HCT116 (cell line): ENCODE data around the gene SOX30. TPM values are rescaled to one million over a fixed set of nuclear protein-coding genes. Genes with fewer than 3 reads are reported as not detected.
"Not testable (repeated sequence)": the region's sequence is repeated elsewhere in the genome, so short reads cannot be mapped to it uniquely, and the experiment has no call there.

Source experiments
- ATAC-seq: fragments of 200-7000 bp; cut with Tn5 transposase; 2 replicates; pipeline ENCODE4 v1.9.1; 2020; ENCODE audit warnings: mild to moderate bottlenecking, moderate library complexity
- BruUV-seq: library from RNA; stranded (reverse); fragments of 400-500 nt; replicated peaks from 2 replicates; lab custom pipeline; 2021; lab: Mats Ljungman, UMichigan
- CTCF ChIA-PET: fragments of 300-600 bp; sonication (Branson Sonifier 250); formaldehyde crosslinking; loops from one replicate; lab custom pipeline; 2021; ENCODE audit warnings: antibody characterized with exemption; lab: Charles Lee
- POLR2A ChIA-PET: fragments of 300-600, 350-600 bp; sonication (Branson Sonifier 250); formaldehyde crosslinking; loops from one replicate; lab custom pipeline; 2021; ENCODE audit warnings: antibody characterized with exemption; lab: Charles Lee
- RAD21 ChIA-PET, 2 experiments: fragments of 300-600 bp; sonication (Branson Sonifier 250); formaldehyde crosslinking; loops; one replicate each; lab custom pipeline; 2023; ENCODE audit warnings: low total read pairs in 2 of 2; ENCODE audit not compliant: uncharacterized antibody in 2 of 2, unreplicated experiment in 2 of 2, low non-redundant PET in 1 of 2; lab: Charles Lee
- DNase-seq: peaks from one replicate; pipeline ENCODE4 v3.0.0-alpha.2; 2010; ENCODE audit warnings: low read depth, low spot score
- H2AFZ ChIP-seq: fragments of 200-600 bp; shearing (Covaris generic), sonication (generic); 2 replicates; pipeline ENCODE4 v1.6.1; 2017; ENCODE audit warnings: low read depth, mixed run types, mixed read lengths, antibody characterized with exemption, low read length; ENCODE audit not compliant: poor library complexity, severe bottlenecking
- H3K27ac ChIP-seq: 2 replicates; pipeline ENCODE4 v1.5.1; 2012; ENCODE audit warnings: low read depth, low read length
- H3K27me3 ChIP-seq: fragments of 200-600 bp; sonication (generic); 2 replicates; pipeline ENCODE4 v1.6.1; 2016; ENCODE audit warnings: mixed run types, low read length, mixed read lengths; ENCODE audit not compliant: insufficient read depth
- H3K36me3 ChIP-seq, 2 experiments: fragments of 200-500 bp in 1 of 2; fragments of 200-600 bp in 1 of 2; sonication (Bioruptor generic) in 1 of 2; sonication (generic) in 1 of 2; 2 replicates each; pipeline versions ENCODE4 v1.5.1 to v1.6.1; 2014 to 2016; ENCODE audit warnings: low read length in 2 of 2, inconsistent platforms in 1 of 2, mixed read lengths in 1 of 2, mixed run types in 1 of 2; ENCODE audit not compliant: insufficient read depth in 2 of 2, control insufficient read depth in 1 of 2
- H3K4me1 ChIP-seq, 2 experiments: fragments of 200-600 bp in 1 of 2; sonication (generic) in 1 of 2; 2 replicates each; pipeline versions ENCODE4 v1.5.1 to v1.6.1; 2012 to 2017; ENCODE audit warnings: low read length in 2 of 2, inconsistent platforms in 1 of 2, mild to moderate bottlenecking in 1 of 2, mixed read lengths in 1 of 2, mixed run types in 1 of 2, moderate library complexity in 1 of 2; ENCODE audit not compliant: insufficient read depth in 2 of 2, control insufficient read depth in 1 of 2
- H3K4me2 ChIP-seq: fragments of 200-600 bp; sonication (generic); 2 replicates; pipeline ENCODE4 v1.6.1; 2017; ENCODE audit warnings: mixed run types, low read length, mixed read lengths
- H3K4me3 ChIP-seq, 2 experiments: fragments of 200-600 bp in 1 of 2; sonication (generic) in 1 of 2; replicated peaks in 1 of 2; 2 replicates each; pipeline ENCODE4 v1.5.1; 2011 to 2016; ENCODE audit warnings: low read length in 2 of 2, control low read depth in 1 of 2, low read depth in 1 of 2, mild to moderate bottlenecking in 1 of 2, mixed read lengths in 1 of 2, mixed run types in 1 of 2
- H3K79me2 ChIP-seq: fragments of 200-600 bp; sonication (generic); 2 replicates; pipeline ENCODE4 v1.6.1; 2017; ENCODE audit warnings: mild to moderate bottlenecking, mixed run types, low read length, moderate library complexity, mixed read lengths; ENCODE audit not compliant: insufficient read depth
- H3K9ac ChIP-seq: fragments of 200-600 bp; sonication (generic); 2 replicates; pipeline ENCODE4 v1.6.1; 2016; ENCODE audit warnings: low read length, mixed read lengths
- H3K9me2 ChIP-seq: fragments of 200-600 bp; sonication (generic), shearing (Covaris generic); 2 replicates; pipeline ENCODE4 v1.6.1; 2017; ENCODE audit warnings: mixed run types, mild to moderate bottlenecking, moderate library complexity; ENCODE audit not compliant: insufficient read depth
- H3K9me3 ChIP-seq, 2 experiments: fragments of 200-500 bp in 1 of 2; fragments of 200-600 bp in 1 of 2; sonication (Bioruptor generic) in 1 of 2; sonication (generic) in 1 of 2; 2 replicates each; pipeline ENCODE4 v1.6.1; 2014 to 2017; ENCODE audit warnings: low read length in 2 of 2, mixed read lengths in 2 of 2, inconsistent platforms in 1 of 2, low read depth in 1 of 2, mild to moderate bottlenecking in 1 of 2, mixed run types in 1 of 2, moderate library complexity in 1 of 2; ENCODE audit not compliant: control insufficient read depth in 1 of 2, insufficient read depth in 1 of 2
- H4K20me1 ChIP-seq: fragments of 200-600 bp; sonication (generic), shearing (Covaris generic); 2 replicates; pipeline ENCODE4 v1.6.1; 2017; ENCODE audit warnings: mixed run types, mild to moderate bottlenecking, moderate library complexity; ENCODE audit not compliant: insufficient read depth
- ATF3 ChIP-seq: IDR thresholded peaks from 2 replicates; pipeline ENCODE4 v1.6.1; 2012
- CBX3 ChIP-seq: IDR thresholded peaks from 2 replicates; pipeline ENCODE4 v1.6.1; 2012; ENCODE audit warnings: low read depth
- CTCF ChIP-seq, 3 experiments: fragments of 200-600 bp in 1 of 3; sonication (generic) in 1 of 3; IDR thresholded peaks in 2 of 3; conservative IDR thresholded peaks in 1 of 3; 2 replicates each; pipeline ENCODE4 v1.5.1; 2012 to 2017; ENCODE audit warnings: low read depth in 2 of 3, low read length in 2 of 3, antibody characterized with exemption in 1 of 3, borderline replicate concordance in 1 of 3, control low read depth in 1 of 3, mild to moderate bottlenecking in 1 of 3, mixed read lengths in 1 of 3, mixed run types in 1 of 3, moderate library complexity in 1 of 3; ENCODE audit not compliant: insufficient read depth in 1 of 3
- EGR1 ChIP-seq: IDR thresholded peaks from 2 replicates; pipeline ENCODE4 v1.6.1; 2012; ENCODE audit warnings: low read depth
- EZH2phosphoT487 ChIP-seq: fragments of 200-600 bp; IDR thresholded peaks from 2 replicates; pipeline ENCODE4 v1.6.1; 2018; ENCODE audit warnings: antibody characterized with exemption, borderline replicate concordance
- FOSL1 ChIP-seq: IDR thresholded peaks from 2 replicates; pipeline ENCODE4 v1.6.1; 2012; ENCODE audit warnings: low read depth
- JUND ChIP-seq: IDR thresholded peaks from 2 replicates; pipeline ENCODE4 v1.6.1; 2012
- POLR2A ChIP-seq: IDR thresholded peaks from 2 replicates; pipeline ENCODE4 v1.7.0; 2011; ENCODE audit warnings: borderline replicate concordance; ENCODE audit not compliant: insufficient read depth, insufficient read length; ENCODE audit errors: extremely low read depth
- POLR2AphosphoS5 ChIP-seq: IDR thresholded peaks from 2 replicates; pipeline ENCODE4 v1.6.1; 2011; ENCODE audit warnings: mild to moderate bottlenecking, low read depth, low read length, moderate library complexity
- RAD21 ChIP-seq: IDR thresholded peaks from 2 replicates; pipeline ENCODE4 v1.6.1; 2012; ENCODE audit warnings: low read depth, mild to moderate bottlenecking
- REST ChIP-seq: IDR thresholded peaks from 2 replicates; pipeline ENCODE4 v1.6.1; 2012; ENCODE audit warnings: low read depth
- TCF7L2 ChIP-seq: IDR thresholded peaks from 2 replicates; pipeline ENCODE4 v1.7.0; 2011; ENCODE audit warnings: borderline replicate concordance, inconsistent platforms; ENCODE audit not compliant: insufficient read depth, insufficient read length; ENCODE audit errors: extremely low read depth
- YY1 ChIP-seq: IDR thresholded peaks from 2 replicates; pipeline ENCODE4 v1.6.1; 2011; ENCODE audit warnings: low read length, low read depth, moderate library complexity, mild to moderate bottlenecking; ENCODE audit not compliant: insufficient replicate concordance; ENCODE audit errors: extremely low read depth
- intact Hi-C: fragments of 100-400 bp; cut with micrococcal nuclease; formaldehyde crosslinking; loops from 2 replicates; pipeline ENCODE4 v1.10.0; 2022
- total RNA-seq: library from RNA; stranded (reverse); gene quantifications from one replicate; pipeline ENCODE4 v1.2.1, GENCODE V29; 2021; ENCODE audit not compliant: unreplicated experiment
- TF ChIP-seq, protein P1 (sequence below): IDR thresholded peaks from 2 replicates; pipeline ENCODE4 v1.6.1; 2012

SOX30 gene
- total RNA-seq, 1 experiment from 2014 or later, result 0.27 TPM

DNA sequence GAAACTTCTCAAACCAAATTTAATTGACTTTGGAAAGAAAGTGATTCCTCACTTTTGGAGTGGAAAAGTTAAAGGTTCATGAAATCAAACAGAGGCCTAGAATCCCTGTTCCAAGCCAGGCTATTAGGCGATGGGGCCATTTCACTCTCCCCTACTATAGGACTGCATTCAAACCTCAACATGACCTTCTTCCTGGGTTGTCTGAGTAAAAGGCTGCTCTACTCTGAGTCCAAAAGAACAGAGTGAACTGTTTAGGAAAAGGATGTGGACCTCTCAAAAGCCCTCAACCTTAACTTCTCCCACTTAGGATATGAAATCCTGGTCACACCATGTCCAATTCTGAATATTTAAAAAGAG, 34.9 kb upstream of the SOX30 start:
- no peaks in the 10 kb centered on the region for H3K4me1 ChIP-seq
- ATAC-seq, result no peak
- TF ChIP-seq YY1 (no peak), RAD21 (no peak), FOSL1 (no peak), CTCF (IDR thresholded peaks at IDR 0.05 in 2 of 3, conservative IDR thresholded peaks at IDR 0.05 in 1 of 3; ENCODE audit: borderline replicate concordance in 1 of 3, insufficient read depth in 1 of 3, low read depth in 2 of 3, low read length in 2 of 3) (no peak), REST (no peak), ATF3 (no peak), JUND (no peak), EZH2phosphoT487 (no peak), EGR1 (no peak), CBX3 (no peak), TCF7L2 (no peak), POLR2AphosphoS5 (no peak), POLR2A (no peak)
- TF ChIP-seq, protein P1, sequence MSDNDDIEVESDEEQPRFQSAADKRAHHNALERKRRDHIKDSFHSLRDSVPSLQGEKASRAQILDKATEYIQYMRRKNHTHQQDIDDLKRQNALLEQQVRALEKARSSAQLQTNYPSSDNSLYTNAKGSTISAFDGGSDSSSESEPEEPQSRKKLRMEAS, result no peak
- TF ChIP-seq, all 23 proteins: peak for 0
- H4K20me1 ChIP-seq, result no peaks in the 10 kb centered on the region
- H3K27me3 ChIP-seq, result no peaks in the 10 kb centered on the region
- H3K79me2 ChIP-seq, result no peaks in the 10 kb centered on the region
- H3K9me3 ChIP-seq, result no peaks in the 10 kb centered on the region
- no peak for DNase-seq
- BruUV-seq, result no TSS peak
- ChIA-PET RAD21 (no interaction called here), CTCF (no interaction called here), POLR2A (no interaction called here)
- no peak overlapping the region for H3K4me2 ChIP-seq
- no peaks in the 10 kb centered on the region for H3K36me3 ChIP-seq
- H3K27ac ChIP-seq, result no peak overlapping the region
- H3K4me3 ChIP-seq, result no peak overlapping the region
- H3K9me2 ChIP-seq, result no peaks in the 10 kb centered on the region
- H3K9ac ChIP-seq, result no peak overlapping the region
- intact Hi-C loops, result no loop called here
- H2AFZ ChIP-seq, result no peak overlapping the region

- H3K9me2 ChIP-seq, intact Hi-C loops, H3K27ac ChIP-seq, H3K4me2 ChIP-seq, POLR2A ChIA-PET, CTCF ChIA-PET, H4K20me1 ChIP-seq, H3K27me3 ChIP-seq, H3K4me3 ChIP-seq, H3K79me2 ChIP-seq, DNase-seq, BruUV-seq, H3K36me3 ChIP-seq, RAD21 ChIA-PET, H3K9ac ChIP-seq, ATAC-seq, H3K4me1 ChIP-seq, H2AFZ ChIP-seq, H3K9me3 ChIP-seq: not testable (repeated sequence)
Measured at GRCh38 chr5:157686276-157687197, 34.3 kb upstream of the SOX30 start.
